Fibroblast of lung (primary cell): ENCODE measurements around the gene GNB1L. TPM values are rescaled to one million over a fixed set of nuclear protein-coding genes. Genes with fewer than 3 reads are reported as not detected.

ENCODE experiments used
- DNase-seq, 2 donors: peaks; one replicate each; pipeline versions ENCODE4 v3.0.0 to v3.0.0-alpha.2; 2010; ENCODE audit warnings: low read depth in 2 of 2
- H2AFZ ChIP-seq: 2 replicates; pipeline ENCODE4 v1.5.1; 2012; ENCODE audit warnings: low read length, control low read depth, inconsistent platforms
- H3K27ac ChIP-seq: 2 replicates; pipeline ENCODE4 v1.5.1; 2011; ENCODE audit warnings: low read length, control low read depth; ENCODE audit not compliant: insufficient read depth
- H3K27me3 ChIP-seq: 2 replicates; pipeline ENCODE4 v1.5.1; 2011; ENCODE audit warnings: mild to moderate bottlenecking, low read length; ENCODE audit not compliant: control insufficient read depth, insufficient read depth
- H3K36me3 ChIP-seq: 2 replicates; pipeline ENCODE4 v1.5.1; 2011; ENCODE audit warnings: low read length; ENCODE audit not compliant: control insufficient read depth, insufficient read depth
- H3K4me1 ChIP-seq: 2 replicates; pipeline ENCODE4 v1.5.1; 2011; ENCODE audit warnings: low read length; ENCODE audit not compliant: control insufficient read depth, insufficient read depth; ENCODE audit errors: extremely low read depth
- H3K4me2 ChIP-seq: 2 replicates; pipeline ENCODE4 v1.5.1; 2011; ENCODE audit warnings: low read length, control low read depth; ENCODE audit not compliant: insufficient read depth; ENCODE audit errors: extremely low read depth
- H3K4me3 ChIP-seq, 4 experiments: fragments of 200-600 bp in 1 of 4; sonication (generic) in 1 of 4; replicated peaks in 1 of 4; 2 replicates each; pipeline ENCODE4 v1.5.1; 2011 to 2016; ENCODE audit warnings: low read length in 4 of 4, low read depth in 3 of 4, mild to moderate bottlenecking in 3 of 4, control low read depth in 2 of 4, inconsistent platforms in 1 of 4, mixed read lengths in 1 of 4; ENCODE audit not compliant: insufficient read depth in 1 of 4; ENCODE audit errors: control extremely low read depth in 1 of 4
- H3K79me2 ChIP-seq: 2 replicates; pipeline ENCODE4 v1.5.1; 2012; ENCODE audit warnings: mild to moderate bottlenecking, low read length, inconsistent platforms; ENCODE audit not compliant: control insufficient read depth, insufficient read depth
- H3K9ac ChIP-seq: 2 replicates; pipeline ENCODE4 v1.5.1; 2011; ENCODE audit warnings: mild to moderate bottlenecking, low read length, control low read depth; ENCODE audit not compliant: insufficient read depth
- H3K9me3 ChIP-seq: 2 replicates; pipeline ENCODE4 v1.5.1; 2012; ENCODE audit warnings: low read depth, low read length; ENCODE audit not compliant: control insufficient read depth, insufficient read depth
- H4K20me1 ChIP-seq: 2 replicates; pipeline ENCODE4 v1.5.1; 2011; ENCODE audit warnings: low read length; ENCODE audit not compliant: control insufficient read depth, insufficient read depth; ENCODE audit errors: extremely low read depth
- EZH2 ChIP-seq: IDR thresholded peaks from 2 replicates; pipeline ENCODE4 v1.5.1; 2012; ENCODE audit warnings: low read length, control low read depth, mild to moderate bottlenecking; ENCODE audit errors: missing control alignments
- polyA plus RNA-seq, 2 donors: library from polyadenylated mRNA; depleted of rRNA in 1 of 2; stranded (reverse) in 1 of 2; unstranded in 1 of 2; fragments of >200 nt; gene quantifications; 2 replicates each; pipeline ENCODE4 v1.2.1, GENCODE V29; 2011 to 2012; ENCODE audit warnings: missing spikeins in 1 of 2
- total RNA-seq: library from RNA; depleted of rRNA; stranded (reverse); fragments of >200 nt; gene quantifications from 2 replicates; pipeline ENCODE4 v1.2.1, GENCODE V29; 2014
- TF ChIP-seq, protein P1 (sequence below), 2 donors: IDR thresholded peaks in 1 of 2; conservative IDR thresholded peaks in 1 of 2; 1 replicate in 1 of 2; 2 replicates in 1 of 2; pipeline ENCODE4 v1.5.1; 2011 to 2012; ENCODE audit warnings: low read length in 2 of 2, control low read depth in 1 of 2, inconsistent platforms in 1 of 2, low read depth in 1 of 2, mild to moderate bottlenecking in 1 of 2

GNB1L gene
- total and polyA plus RNA-seq, 2 donors (not counting 1 experiment from before 2014, with no cell fraction given) = 1.4 to 7.8 TPM

DNA sequence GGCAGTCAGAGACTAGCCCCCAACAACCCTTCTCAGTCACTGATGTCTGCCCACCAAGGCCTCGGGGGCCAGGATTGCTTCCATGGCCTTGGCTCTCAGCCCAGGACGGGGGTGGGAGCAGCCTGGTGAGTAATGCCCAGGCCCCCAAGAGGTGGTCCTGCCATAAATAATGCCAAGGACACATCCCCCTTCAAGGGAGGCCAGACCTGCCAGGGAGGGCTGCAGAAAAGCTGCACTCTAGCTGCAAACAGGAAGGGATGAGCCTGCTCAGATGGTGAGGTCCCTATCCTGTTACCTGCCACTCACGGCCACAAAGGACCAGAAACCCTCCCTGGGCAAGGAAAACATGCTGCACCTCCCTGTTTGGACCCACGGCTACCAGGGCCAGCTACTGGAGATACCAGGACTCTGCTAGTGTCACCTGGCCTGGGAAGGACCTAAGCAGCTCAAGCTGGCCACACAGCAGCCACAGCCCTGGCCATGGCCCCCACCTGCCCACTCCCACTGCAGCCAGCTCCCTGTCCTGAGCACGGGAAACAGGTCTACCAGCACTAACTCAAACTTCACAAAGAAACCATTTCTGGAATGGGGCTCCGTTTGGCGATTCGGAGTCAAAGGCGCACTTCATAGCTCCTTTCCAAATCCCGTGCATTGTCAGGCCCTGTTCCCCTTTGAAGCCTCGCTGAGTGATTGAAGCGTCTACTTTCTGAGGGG lies 12.1 kb downstream of the GNB1L start:
- TF ChIP-seq, protein P1, sequence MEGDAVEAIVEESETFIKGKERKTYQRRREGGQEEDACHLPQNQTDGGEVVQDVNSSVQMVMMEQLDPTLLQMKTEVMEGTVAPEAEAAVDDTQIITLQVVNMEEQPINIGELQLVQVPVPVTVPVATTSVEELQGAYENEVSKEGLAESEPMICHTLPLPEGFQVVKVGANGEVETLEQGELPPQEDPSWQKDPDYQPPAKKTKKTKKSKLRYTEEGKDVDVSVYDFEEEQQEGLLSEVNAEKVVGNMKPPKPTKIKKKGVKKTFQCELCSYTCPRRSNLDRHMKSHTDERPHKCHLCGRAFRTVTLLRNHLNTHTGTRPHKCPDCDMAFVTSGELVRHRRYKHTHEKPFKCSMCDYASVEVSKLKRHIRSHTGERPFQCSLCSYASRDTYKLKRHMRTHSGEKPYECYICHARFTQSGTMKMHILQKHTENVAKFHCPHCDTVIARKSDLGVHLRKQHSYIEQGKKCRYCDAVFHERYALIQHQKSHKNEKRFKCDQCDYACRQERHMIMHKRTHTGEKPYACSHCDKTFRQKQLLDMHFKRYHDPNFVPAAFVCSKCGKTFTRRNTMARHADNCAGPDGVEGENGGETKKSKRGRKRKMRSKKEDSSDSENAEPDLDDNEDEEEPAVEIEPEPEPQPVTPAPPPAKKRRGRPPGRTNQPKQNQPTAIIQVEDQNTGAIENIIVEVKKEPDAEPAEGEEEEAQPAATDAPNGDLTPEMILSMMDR (conservative IDR thresholded peaks at IDR 0.05 in 1 of 2, IDR thresholded peaks at IDR 0.05 in 1 of 2; ENCODE audit: low read depth in 1 of 2, low read length in 2 of 2) = no peak
- no peak for TF ChIP-seq EZH2
- no peak overlapping the region for H3K4me3 ChIP-seq
- H3K79me2 ChIP-seq = no peaks in the 10 kb centered on the region
- H2AFZ ChIP-seq = no peak overlapping the region
- H3K4me1 ChIP-seq = peaks cover 5% of the 10 kb centered on the region
- no peaks in the 10 kb centered on the region for H4K20me1 ChIP-seq
- H3K27me3 ChIP-seq = no peaks in the 10 kb centered on the region
- no peaks in the 10 kb centered on the region for H3K9me3 ChIP-seq
- H3K27ac ChIP-seq = no peak overlapping the region
- no peak for DNase-seq
- no peaks in the 10 kb centered on the region for H3K36me3 ChIP-seq
- H3K4me2 ChIP-seq = no peak overlapping the region
- H3K9ac ChIP-seq = no peak overlapping the region

DNA sequence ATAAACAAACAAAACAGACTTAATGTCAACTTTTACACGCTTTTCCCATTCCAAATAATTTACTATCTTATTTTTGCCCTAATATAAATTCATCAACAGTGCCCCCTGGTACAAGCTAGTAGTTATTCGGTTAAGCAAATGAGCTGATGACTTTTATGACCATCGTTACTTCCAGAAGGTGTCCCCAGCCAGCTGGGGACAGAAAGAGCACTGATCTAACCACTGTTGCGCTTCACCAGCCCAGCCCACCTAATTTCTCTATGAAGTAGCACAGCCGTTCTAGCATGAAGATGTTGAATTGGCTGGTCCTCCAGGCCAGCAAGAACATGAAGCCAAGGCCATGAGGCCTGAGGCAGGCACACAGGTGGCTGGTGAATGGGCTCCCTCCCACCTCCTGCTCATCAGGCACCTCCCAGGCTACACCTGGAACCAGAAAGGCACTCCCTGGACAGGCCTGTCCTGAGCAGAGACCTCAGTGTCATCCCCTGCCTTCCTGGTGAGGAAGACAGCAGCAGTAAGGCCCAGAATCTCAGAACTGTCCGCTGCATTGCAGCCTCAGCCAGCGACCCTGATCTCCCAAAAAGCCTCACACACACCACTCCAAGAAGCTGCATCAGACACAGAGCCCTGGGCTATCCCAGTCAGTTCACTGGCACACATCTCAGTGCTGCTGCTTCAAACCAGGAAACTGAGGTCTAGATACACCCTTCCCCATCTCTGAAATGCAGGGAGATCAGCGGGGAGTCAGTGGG lies 12.9 kb downstream of the GNB1L start:
- no peak overlapping the region for H3K27ac ChIP-seq
- no peak overlapping the region for H3K4me3 ChIP-seq
- H3K4me2 ChIP-seq = no peak overlapping the region
- H3K9ac ChIP-seq = no peak overlapping the region
- H3K27me3 ChIP-seq = no peaks in the 10 kb centered on the region
- H3K79me2 ChIP-seq = no peaks in the 10 kb centered on the region
- TF ChIP-seq EZH2 = no peak
- H4K20me1 ChIP-seq = no peaks in the 10 kb centered on the region
- peaks cover 5% of the 10 kb centered on the region for H3K4me1 ChIP-seq
- H3K9me3 ChIP-seq = no peaks in the 10 kb centered on the region
- H2AFZ ChIP-seq = no peak overlapping the region
- DNase-seq = no peak
- no peaks in the 10 kb centered on the region for H3K36me3 ChIP-seq

DNA sequence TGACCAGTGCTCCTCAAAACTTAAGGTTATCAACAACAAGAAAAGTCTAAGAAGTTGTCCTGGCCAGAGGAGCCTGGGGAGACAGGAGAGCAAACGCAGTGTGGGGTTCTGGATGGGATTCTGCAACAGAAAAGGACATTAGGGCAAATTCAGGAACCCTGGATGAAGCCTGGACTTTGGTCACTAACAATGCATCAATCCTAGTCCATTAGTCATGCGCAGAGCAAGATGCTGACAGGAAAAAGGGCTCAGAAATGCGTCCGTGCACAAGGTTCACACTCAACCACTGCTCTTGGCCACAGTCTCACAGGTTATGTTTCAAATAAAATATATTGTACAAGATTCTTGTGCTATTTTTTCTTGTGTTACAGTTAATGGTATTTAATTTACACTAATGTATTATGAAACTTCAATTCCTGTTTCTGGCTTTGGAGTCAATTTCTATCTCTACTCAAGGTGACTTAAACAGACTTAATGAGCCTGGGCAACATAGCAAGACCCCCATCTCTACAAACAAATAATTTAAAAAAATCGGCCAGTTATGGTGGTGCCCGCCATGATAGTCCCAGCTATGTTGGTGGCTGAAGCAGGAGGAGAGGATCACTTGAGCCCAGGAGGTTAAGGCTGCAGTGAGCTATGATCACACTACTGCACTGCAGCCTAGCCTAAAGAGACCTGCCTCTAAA lies 13.6 kb downstream of the GNB1L start:
- TF ChIP-seq EZH2 = no peak
- TF ChIP-seq, protein P1 (conservative IDR thresholded peaks at IDR 0.05 in 1 of 2, IDR thresholded peaks at IDR 0.05 in 1 of 2; ENCODE audit: low read depth in 1 of 2, low read length in 2 of 2) = no peak
- H3K27me3 ChIP-seq = no peaks in the 10 kb centered on the region
- no peaks in the 10 kb centered on the region for H4K20me1 ChIP-seq
- H3K9ac ChIP-seq = no peak overlapping the region
- H3K4me2 ChIP-seq = no peak overlapping the region
- no peak for DNase-seq
- H3K27ac ChIP-seq = no peak overlapping the region
- H2AFZ ChIP-seq = no peak overlapping the region
- H3K36me3 ChIP-seq = no peaks in the 10 kb centered on the region
- no peaks in the 10 kb centered on the region for H3K79me2 ChIP-seq
- H3K4me1 ChIP-seq = peaks cover 5% of the 10 kb centered on the region
- no peaks in the 10 kb centered on the region for H3K9me3 ChIP-seq
- H3K4me3 ChIP-seq = no peak overlapping the region
